BJ (cell line): ENCODE data around the gene VASN. TPM values are rescaled to one million over a fixed set of nuclear protein-coding genes. Genes with fewer than 3 reads are reported as not detected.
A peak's percentile ranks its signal among the peaks of the same experiment; 100 is the strongest.

Experiments
- CTCF ChIA-PET: fragments of 350-600 bp; formaldehyde crosslinking; extraction: SDS; loops from one replicate; lab custom pipeline; 2021; ENCODE audit warnings: antibody characterized with exemption, inconsistent platforms; lab: Yijun Ruan, JAX
- POLR2A ChIA-PET: fragments of 300-600 bp; sonication (Branson Sonifier 250); formaldehyde crosslinking; extraction: SDS; loops from one replicate; lab custom pipeline; 2021; ENCODE audit warnings: antibody characterized with exemption; lab: Charles Lee
- DNase-seq: peaks from one replicate; pipeline ENCODE4 v3.0.0-alpha.2; 2011; ENCODE audit warnings: low read depth
- H3K27me3 ChIP-seq: 2 replicates; pipeline ENCODE4 v1.6.0; 2011; ENCODE audit warnings: low read length; ENCODE audit not compliant: control insufficient read depth, insufficient read depth
- H3K36me3 ChIP-seq: 2 replicates; pipeline ENCODE4 v1.5.1; 2011; ENCODE audit warnings: low read length; ENCODE audit not compliant: control insufficient read depth, insufficient read depth
- H3K4me3 ChIP-seq: 2 replicates; pipeline ENCODE4 v1.5.1; 2011; ENCODE audit warnings: low read depth, mild to moderate bottlenecking, control low read depth, low read length
- CTCF ChIP-seq: IDR thresholded peaks from 2 replicates; pipeline ENCODE4 v1.5.1; 2011; ENCODE audit warnings: low read depth, mild to moderate bottlenecking, control low read depth, inconsistent platforms, low read length, moderate library complexity; ENCODE audit not compliant: insufficient read depth
- polyA plus RNA-seq: library from polyadenylated mRNA; depleted of rRNA; stranded (reverse); fragments of >200 nt; gene quantifications from 2 replicates; pipeline ENCODE4 v1.2.3, GENCODE V29; 2011

VASN gene
- polyA plus RNA-seq, 1 experiment, result 71.6 TPM

- Histone ChIP-seq H3K27me3 (no peaks in the 10 kb centered on the region), H3K36me3 (peaks cover 8% of the 10 kb centered on the region), H3K4me3 (no peak overlapping the region)
- POLR2A ChIA-PET, result no interaction called here
- no peak for TF ChIP-seq CTCF
- CTCF ChIA-PET, result interaction anchor here (1.0 to 10.3 kb wide), 4 partner anchors 9 to 29 kb away, joined by 3 to 120 read pairs (median 8); no protein-coding TSS in a partner anchor
- DNase-seq, result no peak
These were observed 16.8 kb downstream of the VASN start for GRCh38 chr16:4388271-4389021.

GRCh38 chr16:4389051-4389955 lies 17.7 kb downstream of the VASN start:
- CTCF ChIA-PET, result interaction anchor here (0.6 to 10.3 kb wide), 6 partner anchors 10 to 70 kb away, joined by 3 to 120 read pairs (median 4); no protein-coding TSS in a partner anchor
- no peaks in the 10 kb centered on the region for H3K27me3 ChIP-seq
- POLR2A ChIA-PET, result no interaction called here
- no peak overlapping the region for H3K4me3 ChIP-seq
- H3K36me3 ChIP-seq, result peaks cover 3% of the 10 kb centered on the region; the same call in 1 of the 2 replicates
- TF ChIP-seq CTCF, result no peak
- no peak for DNase-seq

- ChIA-PET POLR2A (no interaction called here), CTCF (interaction anchor here (0.6 to 10.3 kb wide), 4 partner anchors 13 to 71 kb away, joined by 3 to 120 read pairs (median 8); no protein-coding TSS in a partner anchor)
- 0 out of 2 replicates have a peak, but pooled peaks have one; percentile 4 for TF ChIP-seq CTCF
- peaks cover 5% of the 10 kb centered on the region for H3K36me3 ChIP-seq
- H3K27me3 ChIP-seq, result no peaks in the 10 kb centered on the region
- DNase-seq, result no peak
- H3K4me3 ChIP-seq, result no peak overlapping the region
These were observed 18.9 kb downstream of the VASN start for GRCh38 chr16:4390266-4391260.

GRCh38 chr16:4391631-4392381 lies 20.2 kb downstream of the VASN start:
- peaks cover 5% of the 10 kb centered on the region for H3K36me3 ChIP-seq
- H3K27me3 ChIP-seq, result no peaks in the 10 kb centered on the region
- TF ChIP-seq CTCF, result no peak
- ChIA-PET CTCF (interaction anchor here (1.0 to 10.3 kb wide), 6 partner anchors 12 to 40 kb away, joined by 3 to 120 read pairs (median 13); partner anchors contain the start of genes PAM16 and VASN), POLR2A (interaction anchor here (1.0 kb wide), 1 partner anchor 18 kb away, joined by 3 read pairs; no protein-coding TSS in a partner anchor)
- H3K4me3 ChIP-seq, result no peak overlapping the region
- DNase-seq, result no peak
